H9 (cell line): ENCODE results near the gene SLC38A9. TPM values are rescaled to one million over a fixed set of nuclear protein-coding genes. Genes with fewer than 3 reads are reported as not detected.

Experiments used
- DNase-seq: peaks from one replicate; pipeline ENCODE4 v3.0.0-alpha.2; 2017
- H2AFZ ChIP-seq: one replicate; pipeline ENCODE4 v1.6.1; 2013; ENCODE audit warnings: mild to moderate bottlenecking, low read length, control low read depth, moderate library complexity
- H2AK5ac ChIP-seq: 2 replicates; pipeline ENCODE4 v1.6.1; 2013; ENCODE audit warnings: low read length, control low read depth, mixed read lengths; ENCODE audit not compliant: insufficient read length
- H2BK120ac ChIP-seq: one replicate; pipeline ENCODE4 v1.6.1; 2013; ENCODE audit warnings: low read depth, mild to moderate bottlenecking, low read length, control low read depth, inconsistent platforms; ENCODE audit not compliant: poor library complexity, severe bottlenecking
- H2BK12ac ChIP-seq: 2 replicates; pipeline ENCODE4 v1.6.1; 2013; ENCODE audit warnings: low read length, control low read depth, mixed read lengths, low read depth; ENCODE audit not compliant: insufficient read length
- H2BK15ac ChIP-seq: 2 replicates; pipeline ENCODE4 v1.6.1; 2013; ENCODE audit warnings: low read depth, low read length, control low read depth
- H2BK20ac ChIP-seq: one replicate; pipeline ENCODE4 v1.6.1; 2013; ENCODE audit warnings: low read depth, mild to moderate bottlenecking, low read length, control low read depth, inconsistent platforms; ENCODE audit not compliant: poor library complexity, severe bottlenecking
- H2BK5ac ChIP-seq: 2 replicates; pipeline ENCODE4 v1.6.1; 2013; ENCODE audit warnings: low read length, control low read depth, mixed read lengths; ENCODE audit not compliant: insufficient read length
- H3K14ac ChIP-seq: 2 replicates; pipeline ENCODE4 v1.6.1; 2013; ENCODE audit warnings: low read length, control low read depth; ENCODE audit not compliant: insufficient read depth
- H3K18ac ChIP-seq: 2 replicates; pipeline ENCODE4 v1.6.1; 2013; ENCODE audit warnings: low read depth, mild to moderate bottlenecking, mixed read lengths, low read length, control low read depth; ENCODE audit not compliant: insufficient read length
- H3K23ac ChIP-seq: 2 replicates; pipeline ENCODE4 v1.6.1; 2013; ENCODE audit warnings: low read length, control low read depth, mixed read lengths, low read depth; ENCODE audit not compliant: insufficient read length
- H3K23me2 ChIP-seq: 2 replicates; pipeline ENCODE4 v1.6.1; 2013; ENCODE audit warnings: low read depth, mild to moderate bottlenecking, mixed read lengths, low read length, control low read depth; ENCODE audit not compliant: insufficient read length, poor library complexity, severe bottlenecking
- H3K27ac ChIP-seq: 2 replicates; pipeline ENCODE4 v1.5.1; 2013; ENCODE audit warnings: low read length, control low read depth, mixed read lengths, low read depth; ENCODE audit not compliant: insufficient read length
- H3K27me3 ChIP-seq: 2 replicates; pipeline ENCODE4 v1.6.1; 2013; ENCODE audit warnings: low read length, control low read depth, inconsistent platforms; ENCODE audit not compliant: insufficient read depth
- H3K4ac ChIP-seq: 2 replicates; pipeline ENCODE4 v1.6.1; 2013; ENCODE audit warnings: low read depth, mild to moderate bottlenecking, control low read depth, inconsistent platforms, low read length, moderate library complexity
- H3K4me1 ChIP-seq: 2 replicates; pipeline ENCODE4 v1.6.1; 2013; ENCODE audit warnings: low read length, control low read depth, inconsistent platforms; ENCODE audit not compliant: insufficient read depth
- H3K4me2 ChIP-seq: 2 replicates; pipeline ENCODE4 v1.6.1; 2013; ENCODE audit warnings: low read length, control low read depth, mixed read lengths; ENCODE audit not compliant: insufficient read length, insufficient read depth
- H3K56ac ChIP-seq: 2 replicates; pipeline ENCODE4 v1.6.1; 2013; ENCODE audit warnings: low read depth, mild to moderate bottlenecking, mixed read lengths, low read length, control low read depth; ENCODE audit not compliant: insufficient read length
- H3K79me1 ChIP-seq: 2 replicates; pipeline ENCODE4 v1.6.1; 2013; ENCODE audit warnings: low read depth, mild to moderate bottlenecking, moderate library complexity, low read length, control low read depth, inconsistent platforms; ENCODE audit not compliant: insufficient read depth, poor library complexity, severe bottlenecking
- H3K79me2 ChIP-seq: 2 replicates; pipeline ENCODE4 v1.6.1; 2013; ENCODE audit warnings: low read length, control low read depth, inconsistent platforms; ENCODE audit not compliant: insufficient read depth
- H3K9ac ChIP-seq: 2 replicates; pipeline ENCODE4 v1.6.1; 2013; ENCODE audit warnings: low read length, control low read depth, mixed read lengths; ENCODE audit not compliant: insufficient read length; ENCODE audit errors: extremely low read depth
- H3K9me3 ChIP-seq: one replicate; pipeline ENCODE4 v1.6.1; 2013; ENCODE audit warnings: low read depth, low read length, inconsistent platforms; ENCODE audit not compliant: control insufficient read depth
- H3T11ph ChIP-seq: one replicate; pipeline ENCODE4 v1.6.1; 2013; ENCODE audit warnings: mild to moderate bottlenecking, low read length, control low read depth, inconsistent platforms
- H4K20me1 ChIP-seq: one replicate; pipeline ENCODE4 v1.6.1; 2013; ENCODE audit not compliant: control insufficient read depth, insufficient read length, insufficient read depth
- H4K5ac ChIP-seq: 2 replicates; pipeline ENCODE4 v1.6.1; 2013; ENCODE audit warnings: low read depth, mild to moderate bottlenecking, mixed read lengths, low read length, control low read depth; ENCODE audit not compliant: insufficient read length
- H4K8ac ChIP-seq: replicated peaks from 2 replicates; pipeline ENCODE4 v1.6.1; 2013; ENCODE audit warnings: low read length, control low read depth, mixed read lengths, low read depth; ENCODE audit not compliant: insufficient read length
- H4K91ac ChIP-seq: 2 replicates; pipeline ENCODE4 v1.6.1; 2013; ENCODE audit warnings: low read depth, mild to moderate bottlenecking, moderate library complexity, mixed read lengths, low read length, control low read depth; ENCODE audit not compliant: insufficient read length
- H3K27ac Mint-ChIP-seq, 3 experiments: 2 replicates in 2 of 3; 3 replicates in 1 of 3; pipeline ENCODE4 v1.8.0; 2020 to 2021; ENCODE audit warnings: mixed read lengths in 3 of 3, mild to moderate bottlenecking in 1 of 3, moderate library complexity in 1 of 3
- H3K27me3 Mint-ChIP-seq: 2 replicates; pipeline ENCODE4 v1.8.0; 2021; ENCODE audit warnings: low read depth, mild to moderate bottlenecking, moderate library complexity, mixed read lengths
- H3K36me3 Mint-ChIP-seq, 3 experiments: 2 replicates in 2 of 3; 3 replicates in 1 of 3; pipeline ENCODE4 v1.8.0; 2020 to 2021; ENCODE audit warnings: low read depth in 3 of 3, mixed read lengths in 3 of 3; ENCODE audit not compliant: insufficient read depth in 1 of 3
- H3K4me1 Mint-ChIP-seq, 2 experiments: 2 replicates each; pipeline ENCODE4 v1.8.0; 2020; ENCODE audit warnings: mixed read lengths in 2 of 2
- H3K4me3 Mint-ChIP-seq, 2 experiments: 2 replicates in 1 of 2; 3 replicates in 1 of 2; pipeline ENCODE4 v1.8.0; 2020 to 2021; ENCODE audit warnings: mild to moderate bottlenecking in 2 of 2, mixed read lengths in 2 of 2, moderate library complexity in 1 of 2
- H3K9me3 Mint-ChIP-seq, 2 experiments: 2 replicates in 1 of 2; 3 replicates in 1 of 2; pipeline ENCODE4 v1.8.0; 2020; ENCODE audit warnings: mild to moderate bottlenecking in 2 of 2, mixed read lengths in 2 of 2, moderate library complexity in 1 of 2
- CTCF ChIP-seq: fragments of 200-600 bp; sonication (generic); conservative IDR thresholded peaks from 3 replicates; pipeline ENCODE4 v1.8.0; 2021; ENCODE audit warnings: antibody characterized with exemption, mild to moderate bottlenecking
- WGBS: extraction: QIAGEN DNeasy Blood & Tissue Kit; methylation state at CpG from one replicate; pipeline ENCODE4 v1.1.7; 2013; ENCODE audit warnings: missing lambda C conversion rate, low lambda C conversion rate, mixed read lengths; ENCODE audit not compliant: insufficient read length; ENCODE audit errors: extremely low coverage; 5-methylcytosine and 5-hydroxymethylcytosine counted together
- total RNA-seq: library from RNA; stranded (reverse); gene quantifications from 2 replicates; pipeline ENCODE4 v1.2.1, GENCODE V29; 2021

Gene SLC38A9
- total RNA-seq, 1 experiment from 2014 or later, result 48.5 TPM

GRCh38 chr5:55603922-55604321 lies 108.2 kb downstream of the SLC38A9 start:
- Mint-ChIP-seq H3K4me3 (no peak overlapping the region), H3K36me3 (no peaks in the 10 kb centered on the region), H3K4me1 (peaks cover 39 to 40% of the 10 kb centered on the region in 2 experiments), H3K27ac (peak overlapping the region in 1 of 3 experiments; percentile 53; a peak in 2 of 7 replicates), H3K27me3 (no peaks in the 10 kb centered on the region), H3K9me3 (no peaks in the 10 kb centered on the region)
- Histone ChIP-seq H3K4ac (no peak overlapping the region), H4K20me1 (no peaks in the 10 kb centered on the region), H3K9ac (no peak overlapping the region), H3K18ac (no peak overlapping the region), H2AK5ac (no peak overlapping the region), H3K9me3 (no peaks in the 10 kb centered on the region), H2BK5ac (no peak overlapping the region), H2BK120ac (no peak overlapping the region), H3T11ph (no peak overlapping the region), H3K4me2 (no peak overlapping the region), H3K56ac (no peak overlapping the region), H3K4me1 (peaks cover 6% of the 10 kb centered on the region; the same call in 1 of the 2 replicates), H4K8ac (no peak overlapping the region), H3K23ac (no peak overlapping the region), H4K5ac (no peak overlapping the region), H3K27me3 (no peaks in the 10 kb centered on the region), H3K23me2 (no peaks in the 10 kb centered on the region), H3K14ac (no peak overlapping the region), H2BK15ac (no peak overlapping the region), H2AFZ (no peak overlapping the region), H2BK20ac (no peak overlapping the region), H3K79me1 (no peaks in the 10 kb centered on the region), H2BK12ac (no peak overlapping the region), H3K79me2 (no peaks in the 10 kb centered on the region), H4K91ac (no peak overlapping the region), H3K27ac (no peak overlapping the region)
- DNase-seq, result no peak
- TF ChIP-seq CTCF, result no peak
- WGBS, result no CpG with 5 or more reads among the region's 5 CpGs
